GM13976 (cell line): ENCODE data around the gene LIMS1.
"Not testable (repeated sequence)": the region's sequence is repeated elsewhere in the genome, so short reads cannot be mapped to it uniquely, and the experiment has no call there.

ENCODE experiments used
- DNase-seq: peaks from one replicate; pipeline ENCODE4 v3.0.0; 2012; ENCODE audit warnings: low spot score
- CTCF ChIP-seq: IDR thresholded peaks from 2 replicates; pipeline ENCODE4 v1.5.1; 2012; ENCODE audit warnings: borderline replicate concordance, mild to moderate bottlenecking; ENCODE audit not compliant: insufficient read depth; ENCODE audit errors: extremely low read depth, missing control alignments, control extremely low read depth
- in situ Hi-C: fragments of 300-500 bp; cut with MboI; formaldehyde crosslinking; loops from one replicate; pipeline ENCODE4 v1.12.0; 2022; ENCODE audit warnings: low sequenced_read_pairs, mixed read lengths, inconsistent platforms; ENCODE audit not compliant: unreplicated experiment

The LIMS1 gene

GRCh38 chr2:108533832-108534583 is at the start of gene LIMS1:
Gene LIMS1 (plus strand): TSS chr2:108534470. CDS start chr2:108534563, 93 bp downstream.
- DNase-seq = peak; percentile 97
- in situ Hi-C loops = no loop called here
- TF ChIP-seq CTCF = no peak

- TF ChIP-seq CTCF = no peak
- no peak for DNase-seq
- in situ Hi-C loops = no loop called here
These were observed 49.0 kb upstream of the LIMS1 start for GRCh38 chr2:108485253-108485652.

- no peak for DNase-seq
- TF ChIP-seq CTCF = no peak
- in situ Hi-C loops = no loop called here
These were observed 43.7 kb upstream of the LIMS1 start for GRCh38 chr2:108490506-108491122.

- in situ Hi-C loops = no loop called here
- DNase-seq = no peak
- TF ChIP-seq CTCF = no peak
These were observed 42.4 kb upstream of the LIMS1 start for GRCh38 chr2:108491848-108492247.

- TF ChIP-seq CTCF = no peak
- no peak for DNase-seq
- in situ Hi-C loops = no loop called here
These were observed 41.9 kb upstream of the LIMS1 start for GRCh38 chr2:108492364-108492763.

- DNase-seq, in situ Hi-C loops: not testable (repeated sequence)
These were observed 38.1 kb upstream of the LIMS1 start for GRCh38 chr2:108496167-108496566.

GRCh38 chr2:108507620-108508019 is 26.6 kb upstream of the LIMS1 start:
- in situ Hi-C loops, DNase-seq: not testable (repeated sequence)

- DNase-seq, in situ Hi-C loops: not testable (repeated sequence)
These were observed 21.8 kb upstream of the LIMS1 start for GRCh38 chr2:108512431-108512830.

- DNase-seq, in situ Hi-C loops: not testable (repeated sequence)
These were observed 19.8 kb upstream of the LIMS1 start for GRCh38 chr2:108514478-108514877.

GRCh38 chr2:108524688-108525087 is 9.6 kb upstream of the LIMS1 start:
- in situ Hi-C loops, DNase-seq: not testable (repeated sequence)

GRCh38 chr2:108525258-108525657 is 9.0 kb upstream of the LIMS1 start:
- in situ Hi-C loops, DNase-seq: not testable (repeated sequence)
